Measurements from ENCODE around the gene ADAMTSL3. TPM values are rescaled to one million over a fixed set of nuclear protein-coding genes. Genes with fewer than 3 reads are reported as not detected.

Gene ADAMTSL3
- total RNA-seq, 1 donor from 2014 or later, result 0.64 TPM

DNA sequence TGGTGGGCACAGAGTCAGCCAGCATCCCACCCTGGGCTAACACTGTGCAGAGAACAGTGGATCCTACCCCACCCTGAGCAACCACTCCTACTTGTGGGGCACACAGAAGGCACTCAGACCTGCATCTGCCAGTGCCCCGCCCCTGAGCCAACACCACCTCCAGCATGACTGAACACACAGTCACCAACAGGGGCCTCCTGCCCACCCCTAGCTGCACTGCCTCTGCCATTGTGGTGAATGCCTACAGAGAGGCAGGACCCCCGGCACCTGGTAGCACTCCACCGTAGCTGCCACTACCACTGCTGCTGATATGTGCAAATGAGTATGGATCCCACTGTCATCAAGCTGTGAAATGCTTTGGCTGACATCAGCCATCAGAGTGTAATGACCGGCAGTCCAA lies 123.1 kb downstream of the ADAMTSL3 start:
- no peaks in the 10 kb centered on the region for H3K27me3 Mint-ChIP-seq (ENCODE audit: unreplicated experiment)
- no peak overlapping the region for H3K27ac Mint-ChIP-seq (ENCODE audit: unreplicated experiment)
- no peak for TF ChIP-seq CTCF (IDR thresholded peaks at IDR 0.05; ENCODE audit: unreplicated experiment)
- H3K36me3 Mint-ChIP-seq (ENCODE audit: low read depth, unreplicated experiment), result no peaks in the 10 kb centered on the region
- no peaks in the 10 kb centered on the region for H3K4me1 Mint-ChIP-seq (ENCODE audit: unreplicated experiment)
- H3K9me3 Mint-ChIP-seq (ENCODE audit: unreplicated experiment), result no peaks in the 10 kb centered on the region
- no peak overlapping the region for H3K4me3 Mint-ChIP-seq (ENCODE audit: unreplicated experiment)
- no peak for DNase-seq (ENCODE audit: low spot score)

DNA sequence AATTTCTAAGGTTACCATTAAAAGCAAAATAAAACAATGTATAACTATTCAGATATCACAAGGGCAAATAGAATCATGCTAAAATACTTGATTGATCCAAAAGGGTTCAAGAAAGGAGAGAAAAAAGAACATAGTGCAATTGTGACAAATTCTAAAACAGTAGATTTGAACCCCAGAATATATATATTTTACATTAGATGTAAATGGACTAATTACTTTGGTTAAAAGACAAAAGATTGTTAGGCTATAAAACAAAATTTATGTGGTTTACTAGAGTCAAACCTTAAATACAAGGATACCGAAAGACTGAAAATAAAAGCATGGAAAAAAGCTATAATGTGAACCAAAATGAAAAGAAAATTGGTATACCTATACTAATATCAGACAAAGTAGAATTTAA lies 129.3 kb downstream of the ADAMTSL3 start:
- TF ChIP-seq CTCF (IDR thresholded peaks at IDR 0.05; ENCODE audit: unreplicated experiment), result no peak
- H3K27me3 Mint-ChIP-seq (ENCODE audit: unreplicated experiment), result no peaks in the 10 kb centered on the region

DNA sequence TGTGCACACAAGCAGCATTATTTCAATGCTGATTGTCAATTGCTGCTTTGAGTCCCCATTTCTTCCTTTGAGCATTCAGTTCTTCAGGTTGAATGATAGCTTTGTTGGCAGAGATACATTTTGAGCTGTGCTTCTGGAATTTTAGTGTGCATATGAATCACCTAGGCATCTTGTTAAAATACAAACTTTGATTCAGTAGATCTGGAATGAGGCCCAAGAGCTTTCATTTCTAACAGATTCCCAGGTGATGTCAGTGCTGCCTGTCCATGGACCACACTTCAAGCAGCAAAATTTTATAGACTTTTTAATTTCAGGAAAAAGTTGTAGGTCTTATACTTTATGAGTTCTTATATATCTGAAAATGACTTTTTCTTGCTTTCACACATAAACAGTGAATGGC lies 131.1 kb downstream of the ADAMTSL3 start:
- Mint-ChIP-seq H3K4me1 (ENCODE audit: unreplicated experiment) (peaks cover 16% of the 10 kb centered on the region), H3K9me3 (ENCODE audit: unreplicated experiment) (no peaks in the 10 kb centered on the region), H3K36me3 (ENCODE audit: low read depth, unreplicated experiment) (no peaks in the 10 kb centered on the region), H3K27me3 (ENCODE audit: unreplicated experiment) (no peaks in the 10 kb centered on the region), H3K27ac (ENCODE audit: unreplicated experiment) (no peak overlapping the region), H3K4me3 (ENCODE audit: unreplicated experiment) (no peak overlapping the region)
- no peak for DNase-seq (ENCODE audit: low spot score)
- no peak for TF ChIP-seq CTCF (IDR thresholded peaks at IDR 0.05; ENCODE audit: unreplicated experiment)

More for the DNA sequence above, 129.3 kb downstream of the ADAMTSL3 start:
- no peak overlapping the region for H3K4me3 Mint-ChIP-seq (ENCODE audit: unreplicated experiment)
- DNase-seq (ENCODE audit: low spot score), result no peak
- H3K4me1 Mint-ChIP-seq (ENCODE audit: unreplicated experiment), result peaks cover 7% of the 10 kb centered on the region
- no peaks in the 10 kb centered on the region for H3K9me3 Mint-ChIP-seq (ENCODE audit: unreplicated experiment)
- H3K36me3 Mint-ChIP-seq (ENCODE audit: low read depth, unreplicated experiment), result no peaks in the 10 kb centered on the region
- H3K27ac Mint-ChIP-seq (ENCODE audit: unreplicated experiment), result no peak overlapping the region

DNA sequence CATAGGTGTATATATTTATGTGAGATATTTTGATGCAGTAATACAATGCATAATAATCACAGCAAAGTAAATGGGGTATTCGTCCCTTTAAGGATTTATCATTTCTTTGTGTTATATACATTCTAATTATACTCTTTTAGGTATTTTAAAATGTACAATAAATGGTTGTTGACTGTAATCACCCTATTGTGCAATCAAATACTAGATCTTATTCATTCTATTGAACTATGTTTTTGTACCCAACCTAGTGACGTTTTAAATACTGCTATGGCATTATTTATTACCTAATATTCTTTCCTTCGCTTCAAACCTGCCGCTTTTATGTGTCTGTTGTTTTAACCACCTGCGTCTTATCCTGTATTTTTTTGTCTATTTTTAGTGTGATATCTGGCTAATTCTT lies 132.4 kb downstream of the ADAMTSL3 start:
- Mint-ChIP-seq H3K27ac (ENCODE audit: unreplicated experiment) (no peak overlapping the region), H3K36me3 (ENCODE audit: low read depth, unreplicated experiment) (no peaks in the 10 kb centered on the region), H3K9me3 (ENCODE audit: unreplicated experiment) (no peaks in the 10 kb centered on the region), H3K4me3 (ENCODE audit: unreplicated experiment) (no peak overlapping the region), H3K27me3 (ENCODE audit: unreplicated experiment) (no peaks in the 10 kb centered on the region), H3K4me1 (ENCODE audit: unreplicated experiment) (peaks cover 16% of the 10 kb centered on the region)
- no peak for DNase-seq (ENCODE audit: low spot score)
- TF ChIP-seq CTCF (IDR thresholded peaks at IDR 0.05; ENCODE audit: unreplicated experiment), result no peak

DNA sequence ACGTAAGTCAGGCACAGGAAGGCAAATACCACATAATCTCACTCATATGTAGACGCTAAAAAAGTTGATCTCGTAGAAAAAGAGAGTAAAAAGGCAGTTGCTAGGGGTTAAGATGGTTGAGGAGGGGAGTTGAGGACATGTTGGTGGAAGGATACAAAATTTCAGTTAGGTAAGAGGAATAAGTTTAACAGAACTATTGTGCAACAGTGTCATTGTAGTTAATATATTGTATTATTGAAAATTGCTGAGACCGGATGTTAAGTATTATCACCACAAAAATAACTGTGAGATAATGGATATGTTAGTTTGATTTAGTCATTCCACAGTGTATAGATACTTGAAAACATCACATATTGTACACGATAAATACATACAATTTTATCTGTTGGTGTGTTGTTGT lies 139.1 kb downstream of the ADAMTSL3 start:
- DNase-seq (ENCODE audit: low spot score), result no peak
- Mint-ChIP-seq H3K27ac (ENCODE audit: unreplicated experiment) (no peak overlapping the region), H3K27me3 (ENCODE audit: unreplicated experiment) (no peaks in the 10 kb centered on the region), H3K4me3 (ENCODE audit: unreplicated experiment) (no peak overlapping the region), H3K4me1 (ENCODE audit: unreplicated experiment) (peaks cover 10% of the 10 kb centered on the region), H3K9me3 (ENCODE audit: unreplicated experiment) (no peaks in the 10 kb centered on the region), H3K36me3 (ENCODE audit: low read depth, unreplicated experiment) (no peaks in the 10 kb centered on the region)
- TF ChIP-seq CTCF (IDR thresholded peaks at IDR 0.05; ENCODE audit: unreplicated experiment), result no peak
